Measurements from ENCODE around the gene LIN37.
"Not testable (repeated sequence)": the region's sequence is repeated elsewhere in the genome, so short reads cannot be mapped to it uniquely, and the experiment has no call there.

Gene LIN37

GRCh38 chr19:35760711-35761349 lies 12.5 kb downstream of the LIN37 start:
- Histone ChIP-seq H3K27ac (no peak overlapping the region), H3K4me3 (no peak overlapping the region)
- DNase-seq (ENCODE audit: low spot score): no peak
- TF ChIP-seq CTCF (IDR thresholded peaks at IDR 0.05): no peak

- Histone ChIP-seq H3K4me3 (no peak overlapping the region), H3K27ac (no peak overlapping the region)
- DNase-seq (ENCODE audit: low spot score): no peak
- TF ChIP-seq CTCF (IDR thresholded peaks at IDR 0.05): no peak
These were observed 16.3 kb downstream of the LIN37 start for GRCh38 chr19:35764432-35765315.

- no peak overlapping the region for H3K27ac ChIP-seq
- H3K4me3 ChIP-seq: no peak overlapping the region
- TF ChIP-seq CTCF (IDR thresholded peaks at IDR 0.05): no peak
- DNase-seq (ENCODE audit: low spot score): no peak
These were observed 18.3 kb downstream of the LIN37 start for GRCh38 chr19:35766571-35767104.

- no peak for DNase-seq (ENCODE audit: low spot score)
- Histone ChIP-seq H3K4me3 (no peak overlapping the region), H3K27ac (no peak overlapping the region)
- TF ChIP-seq CTCF (IDR thresholded peaks at IDR 0.05): no peak
These were observed 19.1 kb downstream of the LIN37 start for GRCh38 chr19:35767288-35768081.

GRCh38 chr19:35768082-35768421 lies 19.7 kb downstream of the LIN37 start:
- no peak for TF ChIP-seq CTCF (IDR thresholded peaks at IDR 0.05)
- Histone ChIP-seq H3K27ac (no peak overlapping the region), H3K4me3 (no peak overlapping the region)
- no peak for DNase-seq (ENCODE audit: low spot score)

GRCh38 chr19:35772362-35772761 lies 24.0 kb downstream of the LIN37 start:
- not testable (repeated sequence) for H3K4me3 ChIP-seq; H3K27ac ChIP-seq; DNase-seq (ENCODE audit: low spot score)
